Left lung (tissue), 10 donors: ENCODE measurements around the gene RIPOR3. TPM values are rescaled to one million over a fixed set of nuclear protein-coding genes. Genes with fewer than 3 reads are reported as not detected.

Source experiments
- ATAC-seq: fragments of 200-7000 bp; cut with Tn5 transposase; one replicate; pipeline ENCODE4 v1.9.1; 2020; ENCODE audit warnings: moderate library complexity
- DNase-seq, 4 donors: peaks; one replicate each; pipeline ENCODE4 v3.0.0-alpha.2; 2013 to 2020
- H3K27ac ChIP-seq, 2 donors: fragments of 200-600 bp; sonication (generic) in 1 of 2; one replicate each; pipeline versions ENCODE4 v1.5.0 to v1.8.0; 2020 to 2021
- H3K27me3 ChIP-seq, 2 donors: fragments of 200-600 bp; sonication (generic) in 1 of 2; one replicate each; pipeline versions ENCODE4 v1.5.0 to v1.8.0; 2020 to 2021
- H3K36me3 ChIP-seq, 2 donors: fragments of 200-600 bp; sonication (generic) in 1 of 2; one replicate each; pipeline versions ENCODE4 v1.5.0 to v1.8.0; 2020 to 2021
- H3K4me1 ChIP-seq, 2 donors: fragments of 200-600 bp; one replicate each; pipeline ENCODE4 v1.8.0; 2021
- H3K4me3 ChIP-seq, 2 donors: fragments of 200-600 bp; sonication (generic) in 1 of 2; one replicate each; pipeline versions ENCODE4 v1.5.0 to v1.8.0; 2020 to 2021; ENCODE audit warnings: mild to moderate bottlenecking in 1 of 2
- H3K9me3 ChIP-seq, 2 donors: fragments of 200-600 bp; sonication (generic) in 1 of 2; one replicate each; pipeline versions ENCODE4 v1.5.0 to v1.8.0; 2020 to 2021
- intact Hi-C, 2 donors: fragments of 100-400 bp; cut with DNase I; formaldehyde crosslinking; loops; one replicate each; pipeline versions ENCODE4 v1.11.2 to v1.14.2; 2022
- polyA plus RNA-seq, 6 donors: library from polyadenylated mRNA; unstranded; fragments of 120-200 nt; gene quantifications; one replicate each; pipeline ENCODE4 v1.2.1, GENCODE V29; 2013; ENCODE audit not compliant: insufficient read length in 6 of 6
- total RNA-seq, 2 donors: library from RNA; stranded (reverse); fragmentation: NEBNext Ultra II Directional; extraction: Animal tissue kit (Norgen Biotek cat#: 25700); gene quantifications; one replicate each; pipeline ENCODE4 v1.2.1, GENCODE V29; 2021
- TF ChIP-seq, protein P1 (sequence below), 2 donors: fragments of 200-600 bp; sonication (generic) in 1 of 2; IDR thresholded peaks; one replicate each; pipeline versions ENCODE4 v1.5.0 to v1.8.0; 2021; ENCODE audit warnings: antibody characterized with exemption in 2 of 2
- donor health status: DM: no; HTN: yes; CAD: no.
- donor health status: DM: no; HTN: no; CAD: no.

RIPOR3 gene
- total and polyA plus RNA-seq, 8 donors, result 2.0 to 7.0 (median 2.8) TPM

DNA sequence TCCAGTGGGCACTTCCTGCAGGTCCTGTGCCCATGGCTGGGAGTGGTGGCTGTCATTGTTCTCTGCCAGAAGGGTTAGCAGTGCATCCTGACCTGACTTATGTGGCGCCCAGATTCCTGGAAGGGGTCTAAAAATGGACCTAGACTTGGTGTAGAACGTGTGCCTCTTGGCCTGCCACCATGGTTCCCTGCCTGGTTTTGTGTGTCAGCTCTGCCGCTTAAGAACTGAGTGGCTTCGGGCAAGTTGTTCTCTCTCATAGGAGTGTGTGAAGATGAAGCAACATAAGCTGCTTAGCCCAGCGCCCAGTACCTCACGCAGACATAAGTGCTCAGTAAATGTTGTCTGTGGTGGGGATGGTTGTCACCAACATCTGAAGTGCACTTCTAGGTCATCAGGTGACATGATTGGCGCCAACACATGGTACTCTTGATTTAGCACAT lies 129.1 kb downstream of the RIPOR3 start:
- ATAC-seq, result peak; percentile 82
- peak in 1 of 4 donors; percentile 66 for DNase-seq
- intact Hi-C loops, result no loop called here
- H3K9me3 ChIP-seq, result no peaks in the 10 kb centered on the region
- H3K27ac ChIP-seq, result peak overlapping the region; percentile 68 to 87
- H3K27me3 ChIP-seq, result no peaks in the 10 kb centered on the region
- TF ChIP-seq, protein P1, sequence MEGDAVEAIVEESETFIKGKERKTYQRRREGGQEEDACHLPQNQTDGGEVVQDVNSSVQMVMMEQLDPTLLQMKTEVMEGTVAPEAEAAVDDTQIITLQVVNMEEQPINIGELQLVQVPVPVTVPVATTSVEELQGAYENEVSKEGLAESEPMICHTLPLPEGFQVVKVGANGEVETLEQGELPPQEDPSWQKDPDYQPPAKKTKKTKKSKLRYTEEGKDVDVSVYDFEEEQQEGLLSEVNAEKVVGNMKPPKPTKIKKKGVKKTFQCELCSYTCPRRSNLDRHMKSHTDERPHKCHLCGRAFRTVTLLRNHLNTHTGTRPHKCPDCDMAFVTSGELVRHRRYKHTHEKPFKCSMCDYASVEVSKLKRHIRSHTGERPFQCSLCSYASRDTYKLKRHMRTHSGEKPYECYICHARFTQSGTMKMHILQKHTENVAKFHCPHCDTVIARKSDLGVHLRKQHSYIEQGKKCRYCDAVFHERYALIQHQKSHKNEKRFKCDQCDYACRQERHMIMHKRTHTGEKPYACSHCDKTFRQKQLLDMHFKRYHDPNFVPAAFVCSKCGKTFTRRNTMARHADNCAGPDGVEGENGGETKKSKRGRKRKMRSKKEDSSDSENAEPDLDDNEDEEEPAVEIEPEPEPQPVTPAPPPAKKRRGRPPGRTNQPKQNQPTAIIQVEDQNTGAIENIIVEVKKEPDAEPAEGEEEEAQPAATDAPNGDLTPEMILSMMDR (IDR thresholded peaks at IDR 0.05), result no peak
- H3K4me3 ChIP-seq, result no peak overlapping the region
- peaks cover 0 to 69% of the 10 kb centered on the region in 2 donors for H3K36me3 ChIP-seq
- peaks cover 32 to 59% of the 10 kb centered on the region in 2 donors for H3K4me1 ChIP-seq

DNA sequence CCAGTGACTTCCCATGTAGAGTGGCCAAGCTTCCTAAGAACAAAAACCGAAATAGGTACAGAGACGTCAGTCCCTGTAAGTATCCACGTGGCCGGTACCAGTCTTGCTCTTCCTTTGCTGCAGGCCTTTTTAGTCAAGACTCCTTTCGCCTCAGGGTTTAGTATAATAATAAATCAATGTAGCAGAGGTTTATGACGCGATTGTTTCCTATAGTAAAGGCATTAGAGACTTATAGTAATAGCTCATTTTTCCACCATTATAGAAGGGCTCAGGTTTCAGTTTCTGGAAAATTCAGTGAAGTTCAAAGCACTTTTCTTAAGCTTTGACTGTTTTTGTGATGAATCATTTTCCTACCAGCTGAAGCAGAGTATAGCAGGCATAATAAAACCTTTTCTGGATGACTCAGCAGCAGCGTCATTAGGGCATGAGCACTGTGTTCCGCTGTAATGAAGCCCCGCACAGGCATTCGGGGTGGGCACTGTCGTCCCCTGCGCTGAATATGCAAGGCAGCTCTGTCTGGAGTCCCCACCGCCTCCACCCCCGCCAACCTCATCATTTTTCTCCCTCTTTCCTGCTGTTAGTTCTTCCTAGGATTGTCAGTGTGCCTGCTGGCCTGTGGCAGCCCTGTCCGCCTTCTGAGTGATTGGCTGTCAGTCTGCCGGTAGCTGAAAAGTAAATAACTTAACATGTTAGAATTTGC lies 129.8 kb downstream of the RIPOR3 start:
- DNase-seq, result no peak
- H3K36me3 ChIP-seq, result peaks cover 0 to 64% of the 10 kb centered on the region in 2 donors
- TF ChIP-seq, protein P1 (IDR thresholded peaks at IDR 0.05), result no peak
- intact Hi-C loops, result no loop called here
- no peaks in the 10 kb centered on the region for H3K27me3 ChIP-seq
- no peak overlapping the region for H3K4me3 ChIP-seq
- peaks cover 32 to 53% of the 10 kb centered on the region in 2 donors for H3K4me1 ChIP-seq
- H3K27ac ChIP-seq, result peak overlapping the region; percentile 68 to 87
- peak; percentile 59 for ATAC-seq
- H3K9me3 ChIP-seq, result no peaks in the 10 kb centered on the region

DNA sequence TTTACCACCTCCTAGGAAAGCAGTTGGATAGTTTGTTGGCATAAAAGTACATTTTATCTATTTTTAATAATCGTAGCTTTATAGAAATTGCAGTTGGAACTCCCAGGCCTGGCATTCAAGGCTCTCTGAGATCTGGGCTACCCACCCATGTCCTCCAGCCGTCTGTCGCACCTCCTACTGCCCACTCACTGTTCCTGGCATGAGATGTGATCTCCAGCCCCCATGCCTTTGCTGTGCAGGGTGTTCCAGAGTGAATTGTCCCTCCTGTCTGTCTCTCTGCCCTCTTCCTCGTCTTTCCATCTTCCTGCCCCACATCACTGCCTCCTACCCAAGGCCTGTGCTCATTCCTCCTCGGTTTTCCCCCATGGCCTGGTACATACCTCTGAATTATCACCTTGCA lies 130.5 kb downstream of the RIPOR3 start:
- Histone ChIP-seq H3K36me3 (peaks cover 0 to 57% of the 10 kb centered on the region in 2 donors), H3K4me1 (peaks cover 32 to 50% of the 10 kb centered on the region in 2 donors), H3K4me3 (no peak overlapping the region), H3K27ac (peak overlapping the region; percentile 60 to 87), H3K9me3 (no peaks in the 10 kb centered on the region), H3K27me3 (no peaks in the 10 kb centered on the region)
- ATAC-seq (no peak), DNase-seq (no peak)
- TF ChIP-seq, protein P1 (IDR thresholded peaks at IDR 0.05), result no peak
- intact Hi-C loops, result no loop called here

DNA sequence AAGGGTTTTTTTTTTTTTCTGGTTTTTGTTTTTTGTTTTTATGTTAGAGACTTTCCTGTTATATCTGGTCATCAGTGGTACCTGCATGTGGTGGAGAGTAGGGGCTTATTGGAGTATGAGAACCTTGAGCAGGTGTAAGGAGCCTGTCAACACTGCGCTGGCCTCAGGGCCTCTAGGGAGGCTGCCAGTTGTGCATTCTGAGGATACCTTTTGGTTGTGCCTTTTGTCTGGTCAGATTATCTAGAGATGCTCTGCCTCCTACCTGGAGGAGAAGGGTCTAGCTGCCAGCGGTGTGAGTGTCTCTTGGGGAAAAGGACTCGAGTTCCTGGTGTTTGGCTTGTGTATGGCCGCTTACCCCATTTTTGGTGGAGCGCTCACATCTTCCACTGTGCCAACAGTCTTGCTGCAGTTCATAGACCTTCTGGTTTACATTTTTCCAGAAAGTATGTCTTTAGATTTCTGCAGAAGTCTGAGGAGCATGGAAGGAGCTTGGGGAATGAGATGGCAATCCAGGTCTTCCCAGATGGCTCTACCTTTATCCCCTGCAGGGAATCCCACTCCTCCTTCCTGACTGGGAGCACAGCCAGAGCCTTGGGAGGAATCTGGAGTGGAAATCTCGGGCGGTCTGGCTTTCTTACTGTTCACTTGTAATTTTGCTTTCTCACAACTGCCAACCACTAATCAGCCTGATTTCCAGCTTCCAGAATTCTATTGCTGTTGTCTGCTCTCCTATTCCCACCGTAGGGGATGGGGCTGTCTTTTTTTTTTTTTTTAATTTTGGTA lies 131.3 kb downstream of the RIPOR3 start:
- no peaks in the 10 kb centered on the region for H3K27me3 ChIP-seq
- H3K27ac ChIP-seq, result peak overlapping the region; percentile 60 to 87
- H3K36me3 ChIP-seq, result peaks cover 0 to 49% of the 10 kb centered on the region in 2 donors
- TF ChIP-seq, protein P1 (IDR thresholded peaks at IDR 0.05), result no peak
- intact Hi-C loops, result no loop called here
- peaks cover 28 to 48% of the 10 kb centered on the region in 2 donors for H3K4me1 ChIP-seq
- ATAC-seq (no peak), DNase-seq (no peak)
- H3K9me3 ChIP-seq, result no peaks in the 10 kb centered on the region
- H3K4me3 ChIP-seq, result no peak overlapping the region

DNA sequence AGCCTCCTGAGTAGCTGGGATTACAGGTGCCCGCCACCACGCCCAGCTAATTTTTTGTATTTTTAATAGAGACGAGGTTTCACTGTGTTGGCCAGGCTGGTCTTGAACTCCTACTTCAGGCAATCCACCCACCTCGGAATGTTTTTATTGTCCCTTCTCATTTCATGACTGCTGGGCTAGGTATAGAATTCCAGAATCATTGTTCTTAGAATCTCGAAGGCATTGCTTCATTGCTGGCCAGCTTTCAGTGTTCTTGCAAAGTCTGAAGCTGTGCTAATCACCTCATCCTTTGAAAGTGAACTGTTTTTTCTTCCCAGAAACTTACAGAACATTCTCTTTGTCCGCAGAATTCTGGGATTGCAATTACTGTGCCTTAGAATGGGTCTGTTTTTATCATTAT lies 132.2 kb downstream of the RIPOR3 start:
- TF ChIP-seq, protein P1 (IDR thresholded peaks at IDR 0.05), result no peak
- no peak overlapping the region for H3K4me3 ChIP-seq
- H3K4me1 ChIP-seq, result peaks cover 23 to 45% of the 10 kb centered on the region in 2 donors
- DNase-seq, result no peak
- no peak for ATAC-seq
- intact Hi-C loops, result no loop called here
- no peaks in the 10 kb centered on the region for H3K9me3 ChIP-seq
- no peaks in the 10 kb centered on the region for H3K27me3 ChIP-seq
- peak overlapping the region in 1 of 2 donors; percentile 11 for H3K27ac ChIP-seq
- H3K36me3 ChIP-seq, result peaks cover 0 to 40% of the 10 kb centered on the region in 2 donors
